ENCODE data around the gene SPEF1.

DNA sequence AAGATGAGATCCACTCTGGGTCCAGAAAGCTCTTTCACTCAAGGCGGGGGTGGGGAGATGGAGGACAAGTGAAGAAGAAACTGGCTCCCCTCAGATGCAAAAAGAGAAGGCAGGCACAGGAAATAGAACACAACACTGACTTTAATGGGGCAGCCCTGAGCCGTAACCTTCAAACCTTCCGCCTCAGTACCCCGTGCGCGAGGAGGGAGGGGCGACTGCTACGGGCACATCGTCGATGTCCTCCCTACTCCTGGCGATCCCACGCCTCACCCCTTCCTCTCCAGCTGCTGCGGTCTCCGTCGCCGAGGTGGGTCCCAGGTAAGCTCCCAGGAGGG, 3.9 kb downstream of the SPEF1 start:
- TF ChIP-seq, protein P1, sequence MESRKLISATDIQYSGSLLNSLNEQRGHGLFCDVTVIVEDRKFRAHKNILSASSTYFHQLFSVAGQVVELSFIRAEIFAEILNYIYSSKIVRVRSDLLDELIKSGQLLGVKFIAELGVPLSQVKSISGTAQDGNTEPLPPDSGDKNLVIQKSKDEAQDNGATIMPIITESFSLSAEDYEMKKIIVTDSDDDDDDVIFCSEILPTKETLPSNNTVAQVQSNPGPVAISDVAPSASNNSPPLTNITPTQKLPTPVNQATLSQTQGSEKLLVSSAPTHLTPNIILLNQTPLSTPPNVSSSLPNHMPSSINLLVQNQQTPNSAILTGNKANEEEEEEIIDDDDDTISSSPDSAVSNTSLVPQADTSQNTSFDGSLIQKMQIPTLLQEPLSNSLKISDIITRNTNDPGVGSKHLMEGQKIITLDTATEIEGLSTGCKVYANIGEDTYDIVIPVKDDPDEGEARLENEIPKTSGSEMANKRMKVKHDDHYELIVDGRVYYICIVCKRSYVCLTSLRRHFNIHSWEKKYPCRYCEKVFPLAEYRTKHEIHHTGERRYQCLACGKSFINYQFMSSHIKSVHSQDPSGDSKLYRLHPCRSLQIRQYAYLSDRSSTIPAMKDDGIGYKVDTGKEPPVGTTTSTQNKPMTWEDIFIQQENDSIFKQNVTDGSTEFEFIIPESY (IDR thresholded peaks at IDR 0.05): no peak
- TF ChIP-seq RCOR1 (conservative IDR thresholded peaks at IDR 0.05; ENCODE audit: low read depth, low read length) (no peak), POLR2AphosphoS5 (IDR thresholded peaks at IDR 0.05; ENCODE audit: low read length) (no peak), EP300 (IDR thresholded peaks at IDR 0.05; ENCODE audit: borderline replicate concordance in 1 of 2, control insufficient read depth in 1 of 2, low read depth in 2 of 2, low read length in 2 of 2) (no peak), BMI1 (IDR thresholded peaks at IDR 0.05; ENCODE audit: borderline replicate concordance) (no peak)
- TF ChIP-seq, protein P2, sequence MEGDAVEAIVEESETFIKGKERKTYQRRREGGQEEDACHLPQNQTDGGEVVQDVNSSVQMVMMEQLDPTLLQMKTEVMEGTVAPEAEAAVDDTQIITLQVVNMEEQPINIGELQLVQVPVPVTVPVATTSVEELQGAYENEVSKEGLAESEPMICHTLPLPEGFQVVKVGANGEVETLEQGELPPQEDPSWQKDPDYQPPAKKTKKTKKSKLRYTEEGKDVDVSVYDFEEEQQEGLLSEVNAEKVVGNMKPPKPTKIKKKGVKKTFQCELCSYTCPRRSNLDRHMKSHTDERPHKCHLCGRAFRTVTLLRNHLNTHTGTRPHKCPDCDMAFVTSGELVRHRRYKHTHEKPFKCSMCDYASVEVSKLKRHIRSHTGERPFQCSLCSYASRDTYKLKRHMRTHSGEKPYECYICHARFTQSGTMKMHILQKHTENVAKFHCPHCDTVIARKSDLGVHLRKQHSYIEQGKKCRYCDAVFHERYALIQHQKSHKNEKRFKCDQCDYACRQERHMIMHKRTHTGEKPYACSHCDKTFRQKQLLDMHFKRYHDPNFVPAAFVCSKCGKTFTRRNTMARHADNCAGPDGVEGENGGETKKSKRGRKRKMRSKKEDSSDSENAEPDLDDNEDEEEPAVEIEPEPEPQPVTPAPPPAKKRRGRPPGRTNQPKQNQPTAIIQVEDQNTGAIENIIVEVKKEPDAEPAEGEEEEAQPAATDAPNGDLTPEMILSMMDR (IDR thresholded peaks at IDR 0.05 in 2 of 3, conservative IDR thresholded peaks at IDR 0.05 in 1 of 3; ENCODE audit: control insufficient read depth in 2 of 3, extremely low read depth in 1 of 3, insufficient read depth in 1 of 3, low read depth in 3 of 3, low read length in 3 of 3): no peak
